ENCODE measurements around the gene PRG3. TPM values are rescaled to one million over a fixed set of nuclear protein-coding genes. Genes with fewer than 3 reads are reported as not detected.
"Not testable (repeated sequence)": the region's sequence is repeated elsewhere in the genome, so short reads cannot be mapped to it uniquely, and the experiment has no call there.

PRG3 gene
- total RNA-seq, 1 donor from 2014 or later = 0.31 TPM

GRCh38 chr11:57387289-57388030 lies 6.5 kb upstream of the PRG3 start:
- no peak for DNase-seq

DNA sequence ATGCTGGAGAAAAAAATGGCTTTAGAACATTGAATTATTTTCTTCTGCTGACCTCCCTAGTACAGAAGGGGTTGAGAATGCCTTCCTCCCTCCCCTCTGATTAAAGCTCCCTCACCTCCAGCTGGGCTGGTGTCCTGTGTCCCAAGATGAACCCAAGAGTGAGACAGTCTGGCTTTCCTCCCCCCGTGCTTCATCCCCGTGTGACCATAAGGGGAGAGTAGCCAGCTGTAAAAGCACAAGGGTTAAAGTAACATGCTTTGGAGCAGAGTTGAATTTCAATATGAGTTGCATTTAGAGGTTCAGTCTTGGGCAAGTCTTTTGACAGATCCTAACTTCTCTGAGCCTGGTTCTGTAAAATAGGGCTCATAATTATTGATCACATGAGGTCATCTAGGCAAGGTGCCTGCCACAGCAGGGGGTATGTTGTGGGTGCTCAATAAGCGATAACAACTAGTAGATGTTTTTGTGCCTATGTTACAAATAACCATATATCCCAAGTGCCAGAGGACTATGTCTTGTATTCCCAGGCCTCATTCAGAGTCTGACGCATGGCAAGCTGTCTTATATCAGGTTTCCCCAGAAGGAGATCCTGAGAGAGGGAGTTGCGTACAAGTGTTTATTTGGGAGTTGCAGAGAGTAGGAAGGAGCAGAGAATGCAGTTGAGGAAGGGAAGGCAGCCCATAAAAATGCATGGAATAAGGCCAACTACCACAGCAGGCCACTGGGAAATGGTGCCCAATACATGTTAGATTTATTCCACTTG lies 5.4 kb upstream of the PRG3 start:
- DNase-seq = no peak

GRCh38 chr11:57379732-57380131 lies 1.2 kb downstream of the PRG3 start:
- no peak for DNase-seq

- DNase-seq = no peak
Observed at GRCh38 chr11:57378186-57378585, 2.8 kb downstream of the PRG3 start.

DNA sequence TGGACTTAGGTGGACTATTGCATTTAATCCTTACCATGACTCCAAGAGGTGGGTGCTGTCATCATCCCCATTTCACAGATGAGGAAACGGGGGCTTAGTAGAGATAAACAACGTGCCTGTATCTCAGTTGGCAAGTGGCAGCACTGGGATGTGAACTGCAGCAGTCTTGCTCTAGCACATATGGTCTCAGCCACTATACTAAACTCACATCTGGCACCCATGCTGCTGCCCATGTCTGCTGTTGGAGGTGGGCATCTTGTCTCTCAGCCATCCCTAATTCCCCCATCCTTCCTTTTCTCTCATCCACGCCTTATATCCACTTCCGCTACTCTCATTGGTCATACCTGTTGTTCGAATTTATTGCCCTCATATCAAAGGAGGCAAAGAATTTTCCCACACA lies 3.8 kb downstream of the PRG3 start:
- DNase-seq = no peak

DNA sequence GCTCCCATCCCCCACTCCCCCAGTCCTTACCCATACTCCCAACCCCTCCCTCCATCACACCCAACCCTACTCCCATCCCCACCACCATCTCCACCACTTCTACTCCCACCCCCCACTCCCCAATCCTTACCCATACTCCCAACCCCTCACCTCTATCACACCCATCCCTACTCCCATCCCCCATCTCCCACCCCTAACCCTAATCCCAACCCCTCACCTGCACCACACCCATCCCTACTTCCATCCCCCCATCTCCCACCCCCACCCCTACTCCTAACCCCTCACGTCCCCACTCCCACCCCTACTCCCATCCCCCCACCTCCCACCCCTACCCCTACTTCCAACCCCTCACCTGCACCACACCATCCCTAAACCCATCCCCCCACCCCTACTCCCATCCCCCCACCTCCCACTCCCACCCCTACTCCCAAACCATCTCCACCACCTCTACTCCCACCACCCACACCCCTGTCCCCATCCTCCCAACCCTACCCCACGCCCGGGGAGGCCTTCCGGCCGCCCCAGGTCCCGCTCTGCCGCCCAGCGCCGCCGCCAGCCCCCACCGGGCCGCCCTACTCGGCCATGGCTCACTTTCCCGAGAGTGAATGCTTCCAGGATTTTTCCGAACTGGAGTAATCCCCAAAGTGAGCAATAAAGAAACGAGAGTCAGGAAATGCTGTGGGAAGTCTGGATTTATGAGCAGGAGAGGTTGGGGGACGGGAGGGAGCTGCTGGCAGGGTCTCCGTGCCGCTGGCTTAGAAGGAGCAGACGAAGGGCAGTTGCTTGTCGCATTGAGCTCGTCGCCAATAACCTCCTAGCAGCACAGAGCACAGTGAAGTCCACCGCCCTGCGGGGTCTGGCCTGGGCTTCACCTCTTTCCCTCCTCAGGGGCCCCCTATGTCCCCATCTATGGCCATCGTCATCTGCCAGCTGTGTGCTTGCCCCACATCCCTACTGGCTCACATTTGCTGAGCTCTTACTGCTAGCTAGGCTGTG lies 4.6 kb downstream of the PRG3 start:
- no peak for DNase-seq

DNA sequence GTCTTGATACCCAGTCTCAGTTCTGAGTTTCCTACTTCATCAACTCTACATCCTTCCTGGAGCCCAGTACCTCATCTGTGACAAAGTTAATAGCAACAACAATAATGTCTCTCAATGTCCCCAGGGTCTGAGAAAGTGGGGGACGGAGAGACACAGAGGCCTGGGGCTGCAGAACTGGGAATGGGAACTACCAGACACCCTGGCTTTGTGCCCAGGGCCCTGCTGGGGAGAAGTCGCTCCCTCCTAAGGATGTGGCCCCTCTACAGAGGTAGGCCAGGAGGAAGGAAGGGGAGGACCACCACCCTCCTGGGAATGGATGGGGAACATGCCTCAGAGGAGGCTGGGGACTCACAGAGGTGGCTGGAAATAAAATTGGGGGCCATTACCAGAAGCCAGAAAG lies 5.5 kb downstream of the PRG3 start:
- DNase-seq = no peak

GRCh38 chr11:57374966-57375365 lies 6.0 kb downstream of the PRG3 start:
- no peak for DNase-seq

DNA sequence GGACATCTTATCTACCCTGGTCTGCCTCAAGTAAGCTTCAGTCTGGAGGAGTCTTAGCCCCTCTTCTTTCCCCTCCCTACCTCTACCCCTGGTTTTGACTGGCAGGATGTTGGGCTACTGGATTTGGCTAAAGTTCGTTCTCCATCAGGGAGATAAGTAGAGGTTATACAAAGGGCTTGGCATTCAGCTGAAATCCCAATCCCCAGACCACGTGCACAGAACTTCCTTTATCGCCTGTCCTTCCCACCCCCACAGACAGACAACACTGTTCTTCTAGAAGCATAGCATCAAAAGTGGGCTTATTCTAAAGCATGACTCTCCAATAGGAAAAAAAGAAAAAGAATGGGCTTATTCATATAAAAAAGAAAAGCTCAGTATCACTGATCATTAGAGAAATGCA lies 7.8 kb downstream of the PRG3 start:
- DNase-seq = no peak

GRCh38 chr11:57370941-57371340 lies 10.0 kb downstream of the PRG3 start:
- DNase-seq = no peak

DNA sequence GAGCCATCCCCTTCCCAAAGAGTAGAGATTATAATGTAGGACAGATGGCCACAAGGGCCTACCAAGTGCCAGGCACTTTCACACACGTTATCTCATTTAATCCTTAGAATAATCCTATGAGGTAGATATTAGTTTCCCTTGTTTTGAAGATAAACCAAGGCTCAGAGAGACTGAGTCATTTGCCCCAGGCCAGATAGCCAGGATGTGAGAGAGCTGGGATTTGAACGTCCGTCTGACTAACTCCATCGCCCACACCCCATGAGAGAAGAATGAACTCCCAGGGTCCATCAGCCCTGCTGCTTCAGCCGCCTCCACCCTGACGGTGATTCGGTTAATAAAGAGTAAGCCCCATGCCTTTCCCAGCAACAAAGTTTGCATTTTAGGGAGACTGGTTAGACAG lies 10.7 kb downstream of the PRG3 start:
- no peak for DNase-seq

GRCh38 chr11:57368845-57369232 lies 12.1 kb downstream of the PRG3 start:
- no peak for DNase-seq

- DNase-seq = no peak
Observed at GRCh38 chr11:57368106-57368844, 12.7 kb downstream of the PRG3 start.

DNA sequence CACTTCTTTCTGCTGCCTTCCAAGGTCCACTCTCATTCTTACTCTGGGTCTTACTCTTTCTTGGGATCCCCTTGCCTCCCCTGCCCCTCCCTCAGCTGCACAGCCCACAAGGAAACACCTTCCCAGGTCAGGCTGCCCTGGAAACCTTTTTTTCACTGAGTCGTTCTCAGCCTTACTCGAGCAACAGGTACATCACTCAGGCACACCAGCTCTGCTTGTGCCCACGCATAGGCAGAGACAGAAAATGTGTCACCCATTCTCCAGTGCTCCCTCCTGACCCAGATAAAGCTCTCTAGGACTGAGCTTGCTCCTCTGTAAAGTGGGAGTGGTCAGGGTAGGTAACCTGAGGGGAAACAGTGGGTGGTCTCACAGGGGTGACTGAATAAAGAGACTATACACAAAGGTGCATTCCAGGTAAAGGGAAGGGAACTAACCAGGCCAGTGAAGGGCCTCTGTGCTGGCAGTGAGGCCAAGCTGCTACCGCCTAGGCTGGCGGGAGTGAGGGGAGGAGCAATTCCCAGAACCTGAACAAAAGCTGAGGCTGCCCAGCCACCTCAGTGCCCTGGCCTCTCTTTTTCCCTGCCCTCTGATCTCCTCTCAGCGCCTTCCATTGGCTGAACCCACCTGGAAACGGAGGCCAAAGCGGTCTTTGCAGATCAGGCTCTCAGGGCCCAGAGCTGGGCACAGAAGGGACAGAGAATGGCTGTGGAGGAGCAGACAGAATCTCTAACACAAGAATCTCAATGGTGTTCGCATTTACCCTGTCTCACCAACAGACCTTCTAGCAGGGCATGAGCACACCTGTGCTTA lies 15.9 kb downstream of the PRG3 start:
- peak; percentile 15 for DNase-seq

- DNase-seq = peak; percentile 46
Observed at GRCh38 chr11:57363131-57364080, 17.5 kb downstream of the PRG3 start.

GRCh38 chr11:57361926-57362325 lies 19.0 kb downstream of the PRG3 start:
- DNase-seq = no peak

GRCh38 chr11:57361420-57361819 lies 19.5 kb downstream of the PRG3 start:
- DNase-seq = not testable (repeated sequence)

GRCh38 chr11:57360991-57361390 lies 20.0 kb downstream of the PRG3 start:
- no peak for DNase-seq

DNA sequence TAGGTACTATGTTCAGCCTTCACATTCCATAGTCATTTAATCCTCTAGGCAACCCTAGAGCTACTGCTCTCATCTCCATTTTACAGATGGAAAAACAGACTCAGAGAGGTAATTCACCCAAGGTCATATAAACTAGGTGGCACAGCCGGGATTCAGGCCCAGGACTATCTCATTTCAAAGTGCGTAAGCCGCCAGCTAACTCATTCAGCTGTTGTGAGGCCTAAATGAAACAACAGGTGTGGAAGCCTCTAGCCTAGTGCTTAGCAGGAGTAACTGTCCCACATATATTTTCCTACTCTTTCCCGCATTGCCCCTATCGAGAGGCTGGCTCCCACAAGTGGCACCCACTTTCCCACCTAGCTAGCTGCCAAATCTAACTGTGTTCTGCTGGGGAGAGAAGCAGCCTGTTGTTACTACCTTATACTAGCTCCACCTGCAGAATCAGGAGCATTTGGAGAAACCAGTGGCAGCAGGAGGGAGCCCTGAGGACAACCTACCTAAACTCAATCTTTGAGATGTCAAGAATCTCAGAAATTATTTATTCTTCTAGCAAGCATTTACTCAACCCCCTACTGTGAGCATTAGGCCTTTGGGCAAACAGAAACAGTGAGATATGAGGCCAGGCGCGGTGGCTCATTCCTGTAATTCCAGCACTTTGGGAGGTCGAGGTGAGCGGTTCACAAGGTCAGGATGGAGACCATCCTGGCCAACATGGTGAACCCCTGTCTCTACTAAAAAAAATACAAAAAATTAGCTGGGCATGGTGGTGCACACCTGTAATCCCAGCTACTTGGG lies 20.9 kb downstream of the PRG3 start:
- DNase-seq = no peak

All from occipital lobe (tissue), 2 donors.